PC-3 (cell line): ENCODE measurements around the gene ZNF20.

ENCODE experiments used
- CTCF ChIP-seq: fragments of 300-600 bp; sonication (generic); conservative IDR thresholded peaks from 2 replicates; pipeline ENCODE4 v1.5.1; 2017; ENCODE audit warnings: antibody characterized with exemption, low read depth, mild to moderate bottlenecking, low read length
- EZH2phosphoT487 ChIP-seq: fragments of 300-600 bp; sonication (generic); IDR thresholded peaks from 2 replicates; pipeline ENCODE4 v1.6.1; 2018; ENCODE audit warnings: mild to moderate bottlenecking, antibody characterized with exemption, low read length, borderline replicate concordance

GRCh38 chr19:12156223-12157058 lies 16.3 kb upstream of the ZNF20 start, which contains the start of gene ZNF625:
- TF ChIP-seq EZH2phosphoT487 (no peak), CTCF (no peak)
